HFFc6 (cell line): ENCODE measurements around the gene PDE3B. TPM values are rescaled to one million over a fixed set of nuclear protein-coding genes. Genes with fewer than 3 reads are reported as not detected.
"Not testable (repeated sequence)": the region's sequence is repeated elsewhere in the genome, so short reads cannot be mapped to it uniquely, and the experiment has no call there.

Experiments used
- DNase-seq: peaks from one replicate; pipeline ENCODE4 v3.0.0-alpha.2; 2018
- H3K27ac Mint-ChIP-seq: 2 replicates; pipeline ENCODE4 v1.8.0; 2020; ENCODE audit warnings: mild to moderate bottlenecking, mixed read lengths
- H3K27me3 Mint-ChIP-seq: 2 replicates; pipeline ENCODE4 v1.8.0; 2021; ENCODE audit warnings: mild to moderate bottlenecking, moderate library complexity, mixed read lengths; ENCODE audit not compliant: insufficient read depth
- H3K36me3 Mint-ChIP-seq: 2 replicates; pipeline ENCODE4 v1.8.0; 2021; ENCODE audit warnings: low read depth, mixed read lengths
- H3K4me1 Mint-ChIP-seq: 2 replicates; pipeline ENCODE4 v1.8.0; 2020; ENCODE audit warnings: low read depth, mixed read lengths
- H3K4me3 Mint-ChIP-seq: 2 replicates; pipeline ENCODE4 v1.8.0; 2020; ENCODE audit warnings: mild to moderate bottlenecking, moderate library complexity, mixed read lengths
- H3K9me3 Mint-ChIP-seq: 2 replicates; pipeline ENCODE4 v1.8.0; 2020; ENCODE audit warnings: mild to moderate bottlenecking, mixed read lengths
- CTCF ChIP-seq: fragments of 200-600 bp; sonication (generic); IDR thresholded peaks from 2 replicates; pipeline ENCODE4 v1.5.0; 2021; ENCODE audit warnings: antibody characterized with exemption, mild to moderate bottlenecking
- total RNA-seq, 6 experiments: library from RNA; stranded (reverse); fragmentation: NEBNext Ultra II Directional; extraction: Animal tissue kit (Norgen Biotek cat#: 25700); gene quantifications; 2 replicates in 1 of 6; 3 replicates in 5 of 6; pipeline ENCODE4 v1.2.3, GENCODE V29; 2021

PDE3B gene
- total RNA-seq, 6 experiments from 2014 or later: 0.05 to 0.06 TPM; not detected in 4

GRCh38 chr11:14768526-14769188, 125.1 kb downstream of the PDE3B start:
- Mint-ChIP-seq H3K4me3 (no peak overlapping the region), H3K4me1 (no peaks in the 10 kb centered on the region), H3K27me3 (no peaks in the 10 kb centered on the region), H3K9me3 (no peaks in the 10 kb centered on the region; the same call in 1 of the 2 replicates), H3K27ac (no peak overlapping the region), H3K36me3 (no peaks in the 10 kb centered on the region)
- DNase-seq: no peak
- TF ChIP-seq CTCF: no peak

DNA sequence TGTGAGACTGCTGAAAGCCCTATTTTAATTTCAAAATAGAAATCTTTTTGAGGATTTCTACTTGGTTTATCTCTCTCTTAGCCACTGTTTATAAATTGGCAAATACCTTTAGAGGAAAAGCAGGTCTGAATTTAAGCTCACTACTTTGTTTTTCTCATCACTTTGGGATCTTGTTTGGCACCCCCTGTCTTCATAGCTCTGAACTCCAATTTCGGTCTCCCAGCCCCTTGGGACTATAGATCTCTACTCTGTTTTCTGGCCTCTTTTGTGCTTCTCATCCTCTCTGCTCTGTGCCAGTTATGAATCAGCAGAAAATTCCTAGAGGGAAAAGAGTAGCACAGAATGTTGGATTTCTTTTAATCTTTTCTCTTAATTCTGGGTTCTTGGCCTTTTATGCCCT, 130.2 kb downstream of the PDE3B start:
- Mint-ChIP-seq H3K27ac (no peak overlapping the region), H3K27me3 (peaks cover 2% of the 10 kb centered on the region), H3K36me3 (no peaks in the 10 kb centered on the region), H3K4me3 (no peak overlapping the region), H3K9me3 (peaks cover 8% of the 10 kb centered on the region), H3K4me1 (no peaks in the 10 kb centered on the region)
- DNase-seq: no peak
- no peak for TF ChIP-seq CTCF

- peaks cover 8% of the 10 kb centered on the region for H3K9me3 Mint-ChIP-seq
- no peaks in the 10 kb centered on the region for H3K4me1 Mint-ChIP-seq
- no peak for DNase-seq
- H3K4me3 Mint-ChIP-seq: no peak overlapping the region
- no peaks in the 10 kb centered on the region for H3K36me3 Mint-ChIP-seq
- H3K27me3 Mint-ChIP-seq: peaks cover 2% of the 10 kb centered on the region
- no peak for TF ChIP-seq CTCF
- no peak overlapping the region for H3K27ac Mint-ChIP-seq
Measured at GRCh38 chr11:14774721-14775120, 131.1 kb downstream of the PDE3B start.

GRCh38 chr11:14775897-14776296, 132.3 kb downstream of the PDE3B start:
- no peaks in the 10 kb centered on the region for H3K4me1 Mint-ChIP-seq
- peaks cover 2% of the 10 kb centered on the region for H3K27me3 Mint-ChIP-seq
- H3K9me3 Mint-ChIP-seq: peaks cover 8% of the 10 kb centered on the region
- no peak overlapping the region for H3K4me3 Mint-ChIP-seq
- no peaks in the 10 kb centered on the region for H3K36me3 Mint-ChIP-seq
- H3K27ac Mint-ChIP-seq: no peak overlapping the region
- no peak for TF ChIP-seq CTCF
- no peak for DNase-seq

- not testable (repeated sequence) for H3K4me1 Mint-ChIP-seq, H3K27ac Mint-ChIP-seq, H3K27me3 Mint-ChIP-seq, H3K36me3 Mint-ChIP-seq, H3K4me3 Mint-ChIP-seq, H3K9me3 Mint-ChIP-seq, DNase-seq
Measured at GRCh38 chr11:14778460-14778859, 134.9 kb downstream of the PDE3B start.

GRCh38 chr11:14783788-14784187, 140.2 kb downstream of the PDE3B start:
- Mint-ChIP-seq H3K4me1 (no peaks in the 10 kb centered on the region), H3K9me3 (no peaks in the 10 kb centered on the region), H3K27me3 (no peaks in the 10 kb centered on the region), H3K36me3 (no peaks in the 10 kb centered on the region), H3K4me3 (no peak overlapping the region), H3K27ac (no peak overlapping the region)
- no peak for TF ChIP-seq CTCF
- DNase-seq: no peak
